ENCODE data around the gene CEACAM3. TPM values are rescaled to one million over a fixed set of nuclear protein-coding genes. Genes with fewer than 3 reads are reported as not detected.

The CEACAM3 gene
- total and polyA plus RNA-seq, 4 donors, result 1.9 TPM; not detected in 3

DNA sequence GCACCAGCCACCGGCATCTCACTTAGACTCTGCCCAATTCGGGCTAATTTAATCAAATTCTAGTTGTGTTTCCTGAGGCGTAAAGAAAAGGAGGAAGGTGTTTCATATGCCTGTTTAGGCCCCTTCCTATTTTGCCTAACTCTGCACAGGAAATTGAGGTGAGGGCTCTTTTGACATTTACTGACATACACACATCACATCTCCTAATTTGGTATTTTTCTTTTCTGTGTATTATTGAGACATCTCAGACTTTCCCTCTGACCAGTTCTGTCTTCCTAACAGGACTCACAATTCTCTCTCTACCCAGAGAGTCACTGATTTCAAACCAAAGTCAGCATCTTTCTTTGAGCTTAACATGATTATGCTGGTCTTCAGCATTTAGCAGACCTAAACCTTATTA, 7.9 kb downstream of the CEACAM3 start:
- 60% methylated on average over 1 of the region's 3 CpGs for WGBS (ENCODE audit: insufficient coverage)
- Histone ChIP-seq H3K27me3 (ENCODE audit: control insufficient read depth, insufficient read depth, low read length) (peaks cover 2% of the 10 kb centered on the region), H3K27ac (ENCODE audit: low read depth, low read length) (no peak overlapping the region), H3K9me3 (ENCODE audit: control insufficient read depth, insufficient read depth, low read length) (no peaks in the 10 kb centered on the region), H3K36me3 (ENCODE audit: control insufficient read depth, insufficient read depth, low read length) (no peaks in the 10 kb centered on the region), H3K4me1 (ENCODE audit: control insufficient read depth, insufficient read depth, low read length) (no peaks in the 10 kb centered on the region), H3K4me3 (ENCODE audit: low read depth, low read length) (no peak overlapping the region)
- no peak for DNase-seq (ENCODE audit: low read depth in 4 of 6, low spot score in 6 of 6)

DNA sequence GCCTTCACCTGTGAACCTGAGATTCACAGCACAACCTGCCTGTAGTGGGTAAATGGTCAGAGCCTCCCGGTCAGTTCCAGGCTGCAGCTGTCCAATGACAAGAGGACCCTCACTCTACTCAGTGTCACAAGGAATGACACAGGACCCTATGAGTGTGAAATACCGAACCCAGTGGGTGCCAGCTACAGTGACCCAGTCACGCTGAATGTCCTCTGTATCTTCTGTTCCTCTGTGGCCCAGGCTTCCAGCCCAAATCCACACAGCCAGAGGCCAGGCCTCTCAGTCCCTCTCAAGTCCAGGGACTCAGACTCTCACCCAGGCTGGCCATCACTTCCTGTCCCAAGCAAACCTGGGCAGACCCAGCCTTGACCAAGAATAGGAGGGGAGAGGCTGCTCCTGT, 10.8 kb downstream of the CEACAM3 start:
- 74% methylated on average over 3 of the region's 3 CpGs for WGBS (ENCODE audit: insufficient coverage)
- H3K9me3 ChIP-seq (ENCODE audit: control insufficient read depth, insufficient read depth, low read length), result no peaks in the 10 kb centered on the region
- H3K4me1 ChIP-seq (ENCODE audit: control insufficient read depth, insufficient read depth, low read length), result no peaks in the 10 kb centered on the region
- no peak overlapping the region for H3K4me3 ChIP-seq (ENCODE audit: low read depth, low read length)
- H3K36me3 ChIP-seq (ENCODE audit: control insufficient read depth, insufficient read depth, low read length), result no peaks in the 10 kb centered on the region
- H3K27ac ChIP-seq (ENCODE audit: low read depth, low read length), result no peak overlapping the region
- no peak for DNase-seq (ENCODE audit: low read depth in 4 of 6, low spot score in 6 of 6)
- peaks cover 2% of the 10 kb centered on the region for H3K27me3 ChIP-seq (ENCODE audit: control insufficient read depth, insufficient read depth, low read length)

DNA sequence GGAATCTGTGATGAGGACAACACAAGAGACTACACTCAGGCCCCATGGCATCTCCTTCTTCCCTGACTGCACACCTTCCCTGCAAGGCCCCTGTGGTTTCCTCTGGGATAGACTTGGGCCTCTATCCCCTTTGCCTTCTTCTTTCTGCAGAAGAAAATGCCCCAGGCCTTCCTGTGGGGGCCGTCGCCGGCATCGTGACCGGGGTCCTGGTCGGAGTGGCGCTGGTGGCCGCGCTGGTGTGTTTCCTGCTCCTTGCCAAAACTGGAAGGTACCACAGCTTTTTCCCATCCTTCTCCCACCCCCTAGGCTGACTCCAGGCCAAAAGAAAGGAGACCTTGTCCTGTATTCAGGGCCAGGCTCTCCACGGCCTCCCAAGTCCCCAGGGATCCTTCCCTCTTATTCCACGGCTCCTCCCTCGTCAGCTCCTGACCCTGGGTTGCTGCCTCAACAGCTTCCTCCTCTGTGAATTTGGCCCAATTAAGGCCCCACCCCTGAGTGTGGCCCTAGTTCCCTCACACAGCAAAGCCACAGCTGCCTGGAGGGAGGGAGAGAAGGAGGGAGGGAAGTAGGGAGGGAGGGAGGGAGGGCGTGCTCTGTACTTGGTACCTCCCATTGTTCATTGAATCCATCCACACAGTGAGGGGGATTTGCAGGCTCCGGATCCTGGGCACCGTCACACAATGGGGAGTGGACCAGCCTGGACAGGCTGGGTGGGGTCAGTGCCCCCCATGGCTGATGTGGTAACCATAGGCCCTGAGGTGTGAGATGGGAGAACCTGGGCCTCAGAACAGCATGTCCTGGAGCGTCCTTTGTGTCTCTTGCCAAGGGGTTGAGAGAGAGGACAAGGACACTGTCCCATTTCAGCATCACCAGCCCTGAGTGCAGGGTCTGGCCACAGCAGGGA, 12.5 kb downstream of the CEACAM3 start:
- DNase-seq (ENCODE audit: low read depth in 4 of 6, low spot score in 6 of 6), result no peak
- Histone ChIP-seq H3K27ac (ENCODE audit: low read depth, low read length) (no peak overlapping the region), H3K4me3 (ENCODE audit: low read depth, low read length) (no peak overlapping the region), H3K9me3 (ENCODE audit: control insufficient read depth, insufficient read depth, low read length) (no peaks in the 10 kb centered on the region), H3K4me1 (ENCODE audit: control insufficient read depth, insufficient read depth, low read length) (no peaks in the 10 kb centered on the region), H3K27me3 (ENCODE audit: control insufficient read depth, insufficient read depth, low read length) (peaks cover 2% of the 10 kb centered on the region), H3K36me3 (ENCODE audit: control insufficient read depth, insufficient read depth, low read length) (no peaks in the 10 kb centered on the region)
- 63% methylated on average over 14 of the region's 16 CpGs for WGBS (ENCODE audit: insufficient coverage)

DNA sequence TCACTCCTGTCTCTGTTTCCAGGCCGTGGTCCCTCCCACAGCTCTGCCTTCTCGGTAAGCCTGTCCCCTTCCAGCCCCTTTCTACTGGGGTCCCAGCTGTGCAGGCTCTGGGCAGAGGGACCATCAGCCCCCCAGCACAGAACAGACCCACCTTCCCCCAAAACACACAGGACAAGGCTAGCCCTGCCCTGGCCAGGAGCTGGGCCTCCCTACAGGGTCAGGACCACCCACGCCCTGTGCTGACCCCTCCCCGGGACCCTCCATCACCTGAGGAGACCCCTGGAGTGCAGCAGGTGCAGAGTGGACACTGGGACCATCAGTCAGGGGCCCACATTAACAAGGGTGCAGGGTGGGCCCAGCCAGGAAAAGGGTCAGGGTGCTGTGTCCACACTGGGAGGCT, 13.9 kb downstream of the CEACAM3 start:
- Histone ChIP-seq H3K27ac (ENCODE audit: low read depth, low read length) (no peak overlapping the region), H3K36me3 (ENCODE audit: control insufficient read depth, insufficient read depth, low read length) (no peaks in the 10 kb centered on the region), H3K4me3 (ENCODE audit: low read depth, low read length) (no peak overlapping the region), H3K9me3 (ENCODE audit: control insufficient read depth, insufficient read depth, low read length) (no peaks in the 10 kb centered on the region), H3K4me1 (ENCODE audit: control insufficient read depth, insufficient read depth, low read length) (no peaks in the 10 kb centered on the region), H3K27me3 (ENCODE audit: control insufficient read depth, insufficient read depth, low read length) (peaks cover 2% of the 10 kb centered on the region)
- no peak for DNase-seq (ENCODE audit: low read depth in 4 of 6, low spot score in 6 of 6)
- 71% methylated on average over 4 of the region's 4 CpGs for WGBS (ENCODE audit: insufficient coverage)

DNA sequence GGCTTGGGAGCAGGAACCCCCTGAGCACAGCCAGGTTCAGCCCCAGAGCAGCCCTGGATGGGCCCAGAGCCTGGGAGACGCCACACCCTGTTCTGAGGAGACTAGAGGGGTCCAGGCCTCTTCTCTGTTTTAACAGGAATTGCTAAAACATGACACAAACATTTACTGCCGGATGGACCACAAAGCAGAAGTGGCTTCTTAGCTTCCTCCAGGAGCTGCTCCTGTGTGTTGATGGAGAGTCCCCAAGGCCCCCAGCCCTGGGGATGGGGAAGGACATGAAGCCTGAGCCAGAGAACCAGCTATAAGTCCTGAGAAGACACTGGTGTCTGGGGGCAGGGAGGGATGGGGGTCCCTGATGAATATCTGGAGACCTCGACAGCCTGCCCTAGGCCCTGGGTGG, 14.6 kb downstream of the CEACAM3 start:
- 65% methylated on average over 2 of the region's 3 CpGs for WGBS (ENCODE audit: insufficient coverage)
- no peak for DNase-seq (ENCODE audit: low read depth in 4 of 6, low spot score in 6 of 6)
- H3K27ac ChIP-seq (ENCODE audit: low read depth, low read length), result no peak overlapping the region
- no peaks in the 10 kb centered on the region for H3K4me1 ChIP-seq (ENCODE audit: control insufficient read depth, insufficient read depth, low read length)
- peaks cover 2% of the 10 kb centered on the region for H3K27me3 ChIP-seq (ENCODE audit: control insufficient read depth, insufficient read depth, low read length)
- no peak overlapping the region for H3K4me3 ChIP-seq (ENCODE audit: low read depth, low read length)
- no peaks in the 10 kb centered on the region for H3K9me3 ChIP-seq (ENCODE audit: control insufficient read depth, insufficient read depth, low read length)
- no peaks in the 10 kb centered on the region for H3K36me3 ChIP-seq (ENCODE audit: control insufficient read depth, insufficient read depth, low read length)

DNA sequence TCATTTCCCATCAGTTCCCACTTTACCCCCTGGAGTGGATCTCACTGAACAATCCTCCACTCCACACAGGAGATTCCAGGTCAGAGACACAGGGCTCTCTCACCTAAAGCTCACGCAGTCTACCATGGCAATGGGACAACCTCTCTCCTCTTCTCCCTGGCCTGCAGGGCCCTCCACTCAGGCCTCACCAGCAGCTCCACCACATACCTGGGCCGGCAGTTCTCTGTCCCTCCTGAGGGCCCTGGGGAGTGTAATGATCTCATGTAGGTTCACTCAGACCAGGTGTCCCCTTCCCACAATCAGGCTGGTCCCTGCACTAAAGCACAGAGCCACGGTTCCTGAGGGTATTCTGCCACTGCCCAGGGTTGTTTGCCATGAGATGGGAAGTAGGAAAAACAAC, 15.6 kb downstream of the CEACAM3 start:
- Histone ChIP-seq H3K4me3 (ENCODE audit: low read depth, low read length) (no peak overlapping the region), H3K27ac (ENCODE audit: low read depth, low read length) (no peak overlapping the region), H3K27me3 (ENCODE audit: control insufficient read depth, insufficient read depth, low read length) (no peaks in the 10 kb centered on the region), H3K36me3 (ENCODE audit: control insufficient read depth, insufficient read depth, low read length) (no peaks in the 10 kb centered on the region), H3K4me1 (ENCODE audit: control insufficient read depth, insufficient read depth, low read length) (no peaks in the 10 kb centered on the region), H3K9me3 (ENCODE audit: control insufficient read depth, insufficient read depth, low read length) (no peaks in the 10 kb centered on the region)
- 60% methylated on average over 1 of the region's 3 CpGs for WGBS (ENCODE audit: insufficient coverage)
- no peak for DNase-seq (ENCODE audit: low read depth in 4 of 6, low spot score in 6 of 6)

DNA sequence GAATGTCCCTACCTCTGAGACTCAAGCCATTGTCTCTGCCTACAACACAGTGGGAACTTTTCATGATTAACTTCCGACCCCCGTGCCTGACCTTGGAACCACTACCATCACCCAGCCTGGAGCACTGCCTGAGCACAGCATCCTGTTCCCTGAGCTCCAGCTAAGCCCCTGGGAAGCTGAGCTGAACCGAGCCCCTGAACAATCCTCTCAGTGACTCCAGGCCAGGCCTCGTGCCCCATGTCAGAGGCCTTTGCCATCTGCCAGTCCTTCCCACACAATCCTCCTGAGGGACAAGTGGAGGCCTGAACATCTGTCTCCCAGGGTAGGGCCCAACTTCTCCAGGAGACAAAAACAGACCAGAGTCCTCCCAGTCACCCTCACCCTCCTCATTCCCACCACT, 17.5 kb downstream of the CEACAM3 start:
- Histone ChIP-seq H3K27me3 (ENCODE audit: control insufficient read depth, insufficient read depth, low read length) (no peaks in the 10 kb centered on the region), H3K27ac (ENCODE audit: low read depth, low read length) (no peak overlapping the region), H3K36me3 (ENCODE audit: control insufficient read depth, insufficient read depth, low read length) (no peaks in the 10 kb centered on the region), H3K4me1 (ENCODE audit: control insufficient read depth, insufficient read depth, low read length) (no peaks in the 10 kb centered on the region), H3K4me3 (ENCODE audit: low read depth, low read length) (no peak overlapping the region), H3K9me3 (ENCODE audit: control insufficient read depth, insufficient read depth, low read length) (no peaks in the 10 kb centered on the region)
- DNase-seq (ENCODE audit: low read depth in 4 of 6, low spot score in 6 of 6), result no peak
- WGBS (ENCODE audit: insufficient coverage), result 49% methylated on average over 4 of the region's 4 CpGs

DNA sequence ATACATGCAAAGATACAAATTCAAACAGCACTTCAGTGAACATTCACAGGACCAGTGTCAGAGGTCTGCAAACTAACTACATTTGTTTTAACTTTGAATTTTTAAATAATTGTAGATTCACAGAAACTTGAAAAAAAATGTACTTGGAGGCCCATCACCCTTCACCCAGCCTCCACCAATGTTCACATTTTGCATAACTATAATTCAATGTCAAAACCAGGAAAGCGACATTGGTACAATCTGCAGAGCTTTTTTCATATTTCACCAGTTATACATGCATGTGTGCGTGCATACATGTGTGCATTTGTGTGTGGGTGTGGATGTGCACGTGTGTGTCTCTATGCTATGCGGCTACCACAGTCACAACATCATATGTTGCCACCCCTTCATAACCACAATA, 18.9 kb downstream of the CEACAM3 start:
- H3K4me1 ChIP-seq (ENCODE audit: control insufficient read depth, insufficient read depth, low read length), result no peaks in the 10 kb centered on the region
- H3K27ac ChIP-seq (ENCODE audit: low read depth, low read length), result no peak overlapping the region
- H3K27me3 ChIP-seq (ENCODE audit: control insufficient read depth, insufficient read depth, low read length), result no peaks in the 10 kb centered on the region
- WGBS (ENCODE audit: insufficient coverage), result no CpG with 5 or more reads among the region's 4 CpGs
- no peaks in the 10 kb centered on the region for H3K36me3 ChIP-seq (ENCODE audit: control insufficient read depth, insufficient read depth, low read length)
- no peaks in the 10 kb centered on the region for H3K9me3 ChIP-seq (ENCODE audit: control insufficient read depth, insufficient read depth, low read length)
- no peak for DNase-seq (ENCODE audit: low read depth in 4 of 6, low spot score in 6 of 6)
- H3K4me3 ChIP-seq (ENCODE audit: low read depth, low read length), result no peak overlapping the region

DNA sequence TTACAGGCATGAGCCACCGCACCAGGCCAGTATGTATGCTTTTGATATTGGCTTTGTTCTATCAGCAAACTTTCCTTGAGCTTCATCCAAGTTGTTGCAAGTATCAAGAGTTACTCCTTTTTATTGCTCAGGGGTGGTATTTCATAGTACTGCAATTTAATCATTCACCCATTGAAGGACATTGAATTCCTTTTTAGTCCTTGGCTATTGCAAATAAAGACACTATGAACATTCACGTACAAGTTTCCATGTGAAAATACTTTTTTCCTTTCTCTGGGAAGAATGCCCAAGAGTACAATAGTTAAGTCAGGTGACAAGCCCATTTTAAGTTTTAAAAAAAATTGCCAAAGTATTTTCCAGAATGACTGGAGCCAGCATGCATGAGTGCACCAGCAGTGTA, 20.4 kb downstream of the CEACAM3 start:
- H3K27me3 ChIP-seq (ENCODE audit: control insufficient read depth, insufficient read depth, low read length), result no peaks in the 10 kb centered on the region
- 50% methylated on average over 1 of the region's 2 CpGs for WGBS (ENCODE audit: insufficient coverage)

More for the DNA sequence above, 20.4 kb downstream of the CEACAM3 start:
- Histone ChIP-seq H3K9me3 (ENCODE audit: control insufficient read depth, insufficient read depth, low read length) (no peaks in the 10 kb centered on the region), H3K36me3 (ENCODE audit: control insufficient read depth, insufficient read depth, low read length) (no peaks in the 10 kb centered on the region), H3K4me1 (ENCODE audit: control insufficient read depth, insufficient read depth, low read length) (no peaks in the 10 kb centered on the region), H3K4me3 (ENCODE audit: low read depth, low read length) (no peak overlapping the region), H3K27ac (ENCODE audit: low read depth, low read length) (no peak overlapping the region)
- no peak for DNase-seq (ENCODE audit: low read depth in 4 of 6, low spot score in 6 of 6)
